SK-N-DZ (cell line): ENCODE measurements around the gene KCNJ6. TPM values are rescaled to one million over a fixed set of nuclear protein-coding genes. Genes with fewer than 3 reads are reported as not detected.
"Not testable (repeated sequence)": the region's sequence is repeated elsewhere in the genome, so short reads cannot be mapped to it uniquely, and the experiment has no call there.

Source experiments
- DNase-seq: peaks from one replicate; pipeline ENCODE4 v3.0.0-alpha.2; 2015; ENCODE audit warnings: low spot score
- polyA plus RNA-seq, 2 experiments: library from polyadenylated mRNA; depleted of rRNA; stranded (reverse); fragments of >200 nt; gene quantifications; 2 replicates each; pipeline ENCODE4 v1.2.3, GENCODE V29; 2014

KCNJ6 gene
- 0.18 and 0.45 TPM in 2 replicates for polyA plus RNA-seq (2014; cell fraction: cytosol; rRNA removed)
- polyA plus RNA-seq (2014; cell fraction: nucleus; rRNA removed), result 0.27 and 0.32 TPM in 2 replicates

DNA sequence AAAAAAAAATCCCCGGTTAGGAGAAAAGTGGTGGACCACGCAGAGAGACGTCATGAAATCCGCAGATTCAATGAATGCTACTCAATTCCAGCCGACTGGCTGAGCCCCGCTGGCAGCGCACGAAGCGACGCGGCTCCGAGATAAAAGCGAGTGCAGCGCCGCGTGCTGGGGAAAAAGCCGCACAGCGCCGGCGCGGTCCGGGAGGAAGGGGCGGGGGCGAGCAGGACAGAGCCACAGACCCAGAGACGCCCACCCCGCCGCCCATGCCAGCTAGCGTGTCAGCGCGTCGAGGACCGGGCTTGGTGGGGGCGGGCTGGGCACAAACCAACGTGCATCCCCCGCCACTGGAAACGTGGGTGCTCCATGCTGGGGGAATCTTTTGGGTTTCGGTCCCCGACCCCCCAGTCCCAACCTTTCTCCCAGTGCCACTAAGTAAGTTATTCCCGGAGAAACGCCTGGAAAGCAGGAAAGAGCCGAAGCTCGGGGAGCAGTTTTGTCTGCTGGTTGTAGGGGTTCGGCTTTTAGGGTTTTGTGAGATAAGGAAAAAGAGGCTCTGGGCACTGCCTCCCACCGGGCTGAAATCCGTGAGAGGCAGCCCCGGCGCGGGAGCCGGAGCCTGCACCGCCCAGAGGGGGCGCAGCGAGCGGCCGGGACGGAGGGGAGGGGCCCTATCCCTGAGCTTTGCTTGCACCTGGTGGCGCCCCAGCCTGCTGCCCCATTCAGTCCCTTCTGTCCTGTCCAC lies at the start of gene KCNJ6:
KCNJ6 (minus strand) TSS at position 148 of the 742 bp plus-strand sequence. CDS start 75,775 bp downstream, outside the sequence.
- peak; percentile 52 for DNase-seq

GRCh38 chr21:37965088-37965805 lies 49.0 kb upstream of the KCNJ6 start:
- no peak for DNase-seq

- DNase-seq, result no peak
Measured at GRCh38 chr21:37958537-37958936, 42.3 kb upstream of the KCNJ6 start.

GRCh38 chr21:37956772-37957171 lies 40.5 kb upstream of the KCNJ6 start:
- DNase-seq, result no peak

DNA sequence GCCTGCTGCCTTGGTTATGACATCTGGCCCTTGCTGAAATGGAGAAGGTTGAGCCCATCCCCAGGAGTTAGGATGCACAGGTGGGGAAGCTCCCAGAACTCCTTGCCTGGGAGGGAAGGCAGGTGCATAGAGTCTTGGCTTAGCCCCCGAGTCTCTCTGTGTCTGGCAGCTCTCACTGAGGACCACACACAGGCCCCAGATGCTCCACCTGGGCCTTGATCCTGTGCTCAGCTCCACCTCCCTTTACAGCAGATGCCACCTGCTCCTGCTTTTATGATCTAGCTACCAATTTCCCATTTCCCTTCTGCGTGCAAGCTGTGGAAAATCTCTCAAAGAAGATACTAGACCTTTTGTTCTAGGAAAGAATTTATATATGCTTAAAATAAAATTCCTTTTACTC lies 28.8 kb upstream of the KCNJ6 start:
- DNase-seq, result no peak

GRCh38 chr21:37944496-37944895 lies 28.2 kb upstream of the KCNJ6 start:
- no peak for DNase-seq

DNA sequence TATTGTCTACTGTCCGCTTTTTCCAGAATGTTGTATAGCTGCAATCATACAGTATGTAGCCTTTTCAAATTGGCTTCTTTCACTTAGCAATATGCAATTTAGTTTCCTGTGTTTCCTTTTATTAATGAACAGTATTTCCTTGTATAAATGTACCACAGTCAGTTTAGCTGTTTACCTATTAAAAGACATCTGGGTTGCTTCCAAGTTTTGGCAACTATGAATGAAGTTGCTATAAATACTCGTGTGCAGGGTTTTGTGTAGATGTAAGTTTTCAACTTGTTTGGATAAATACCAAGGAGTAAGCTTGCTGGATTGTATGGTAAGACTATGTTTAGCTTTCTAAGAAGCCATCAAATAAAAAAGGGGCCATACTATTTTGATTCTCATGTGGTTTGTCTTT lies 24.4 kb upstream of the KCNJ6 start:
- DNase-seq, result no peak

GRCh38 chr21:37939838-37940237 lies 23.6 kb upstream of the KCNJ6 start:
- DNase-seq, result no peak

GRCh38 chr21:37939251-37939650 lies 23.0 kb upstream of the KCNJ6 start:
- DNase-seq, result no peak

DNA sequence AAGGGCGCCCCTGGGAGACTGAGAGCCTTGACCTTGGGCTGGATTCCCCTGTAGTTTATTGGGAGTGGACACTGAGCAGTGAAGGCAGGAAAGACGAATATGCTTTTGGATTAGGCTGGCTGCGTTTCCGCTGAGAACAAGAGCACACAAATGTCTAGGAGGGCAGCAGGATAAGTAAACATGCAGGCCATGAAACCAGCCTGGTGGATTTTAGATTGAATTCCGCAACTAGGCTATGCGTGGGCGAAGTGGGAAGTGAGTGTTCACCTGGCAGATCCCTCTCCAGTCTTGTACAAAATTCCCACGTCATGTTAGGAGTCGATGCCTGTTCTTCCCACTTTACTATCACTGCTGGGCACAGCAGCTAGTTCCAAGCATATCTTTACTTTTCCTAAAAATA lies 21.4 kb upstream of the KCNJ6 start:
- DNase-seq, result no peak

- DNase-seq, result no peak
Measured at GRCh38 chr21:37936010-37936785, 19.9 kb upstream of the KCNJ6 start.

DNA sequence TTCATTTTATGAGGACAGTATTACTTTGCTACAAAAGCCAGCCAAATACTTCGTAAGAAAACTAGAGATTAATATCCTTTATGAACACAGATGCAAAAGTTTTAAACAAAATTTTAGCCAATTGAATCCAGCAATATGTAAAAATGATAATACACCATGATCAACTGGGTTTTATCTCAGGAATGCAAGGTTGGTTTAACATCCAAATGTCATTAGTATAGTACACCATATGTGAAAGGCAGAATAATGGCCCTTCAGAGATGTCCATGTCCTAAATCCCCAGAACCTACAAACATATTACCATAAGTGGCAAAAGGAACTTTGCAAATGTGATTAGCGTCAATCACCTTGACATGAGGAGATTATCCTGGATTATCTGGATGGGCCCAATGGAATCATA lies 16.7 kb upstream of the KCNJ6 start:
- no peak for DNase-seq

- no peak for DNase-seq
Measured at GRCh38 chr21:37927711-37928110, 11.5 kb upstream of the KCNJ6 start.

GRCh38 chr21:37921091-37921490 lies 4.8 kb upstream of the KCNJ6 start:
- DNase-seq, result no peak

DNA sequence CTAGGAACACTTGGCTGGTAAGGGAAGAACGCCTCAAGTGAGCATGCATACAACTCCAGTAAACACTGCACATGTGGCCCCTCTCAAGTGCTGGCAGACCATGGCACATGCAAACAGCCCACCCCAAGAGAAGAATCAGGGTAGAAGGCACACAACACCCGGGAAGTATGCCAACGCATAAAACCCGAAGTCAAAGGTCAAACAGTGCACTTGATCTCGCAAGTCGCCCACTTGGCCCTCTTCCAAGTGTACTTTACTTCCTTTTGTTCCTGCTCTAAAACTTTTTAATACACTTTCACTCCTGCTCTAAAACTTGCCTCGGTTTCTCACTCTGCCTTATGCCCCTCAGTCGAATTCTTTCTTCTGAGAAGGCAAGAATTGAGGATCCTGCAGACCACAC lies 4.0 kb upstream of the KCNJ6 start:
- DNase-seq, result not testable (repeated sequence)

- DNase-seq, result no peak
Measured at GRCh38 chr21:37917612-37918011, 1.4 kb upstream of the KCNJ6 start.

GRCh38 chr21:37915941-37916309 lies 332 bp downstream of the KCNJ6 start:
- DNase-seq, result no peak

GRCh38 chr21:37915497-37915911 lies 753 bp downstream of the KCNJ6 start:
- DNase-seq, result peak; percentile 11

DNA sequence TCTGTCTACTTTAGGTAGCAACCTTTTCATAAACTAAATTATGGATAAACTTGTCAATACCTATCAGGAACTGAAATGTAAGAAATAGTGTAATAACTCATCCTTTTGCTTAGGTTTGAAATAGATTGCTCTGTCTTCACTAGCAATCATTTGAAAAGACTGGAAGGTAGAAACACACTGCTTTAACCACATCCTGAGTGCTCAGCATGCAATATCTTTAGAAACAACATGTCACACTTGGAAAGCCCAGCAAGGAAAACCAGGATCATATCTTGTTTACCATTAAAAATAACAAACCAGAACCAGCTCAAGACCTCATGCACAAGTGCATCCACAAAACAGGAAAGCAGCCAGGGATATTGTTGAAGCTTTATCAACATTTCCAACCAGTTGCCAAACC lies 3.6 kb downstream of the KCNJ6 start:
- no peak for DNase-seq

DNA sequence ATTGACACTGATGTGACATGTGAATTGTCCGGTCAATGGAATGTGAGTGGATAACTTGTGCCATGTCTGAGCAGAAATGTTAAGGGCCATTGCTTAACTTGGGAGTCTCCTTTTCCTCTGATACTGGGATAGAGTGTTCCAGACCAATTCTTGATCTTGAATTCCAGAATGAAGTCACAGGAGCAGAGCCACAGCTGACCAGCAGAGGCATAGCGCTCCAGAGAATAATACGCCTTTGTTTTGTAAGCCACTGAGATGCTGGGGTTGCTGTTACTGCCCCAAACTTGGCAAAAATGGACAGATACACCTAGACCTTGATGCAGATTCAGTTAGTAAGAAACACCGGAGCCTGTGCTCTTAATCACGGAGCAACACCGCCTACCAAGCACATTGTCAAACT lies 6.3 kb downstream of the KCNJ6 start:
- DNase-seq, result no peak

DNA sequence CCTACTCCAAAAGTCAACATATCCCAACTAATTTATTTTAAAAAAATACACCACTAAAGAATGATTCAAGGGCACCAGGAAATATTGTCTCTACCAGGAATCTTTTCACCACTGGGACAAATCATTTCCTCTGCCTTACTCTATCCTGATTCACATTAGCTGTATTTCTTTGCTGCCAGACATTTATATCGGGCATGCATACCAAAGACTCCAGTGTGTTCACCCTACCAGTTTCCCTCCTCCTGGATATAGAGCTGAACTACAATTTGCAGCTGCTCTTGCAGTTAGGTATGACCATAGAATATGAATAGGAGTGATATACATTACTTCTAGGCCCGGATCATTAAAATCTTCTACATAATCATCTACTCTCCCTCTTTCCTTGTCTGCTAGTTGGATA lies 7.6 kb downstream of the KCNJ6 start:
- DNase-seq, result no peak

DNA sequence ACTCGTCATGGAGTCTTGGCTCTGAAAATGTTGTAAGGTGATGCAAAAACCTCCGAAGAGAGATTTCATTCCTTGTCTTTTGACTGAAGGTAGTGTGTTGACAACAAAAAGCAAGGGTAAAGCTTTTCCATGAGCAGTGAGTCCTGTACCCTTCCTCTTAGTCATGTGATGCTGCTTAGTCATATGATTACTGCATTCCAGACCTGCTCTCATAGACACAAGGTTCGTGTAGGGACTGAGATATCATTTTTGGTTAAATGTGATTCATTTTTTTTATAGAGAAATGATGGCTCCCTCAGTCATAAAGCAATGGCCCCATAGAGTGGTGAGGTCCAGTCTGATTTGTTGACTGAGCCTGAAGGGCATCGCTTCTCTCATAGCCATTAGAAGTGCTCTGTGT lies 9.2 kb downstream of the KCNJ6 start:
- no peak for DNase-seq
